Lung microvascular endothelial cell (primary cell): ENCODE measurements around the gene POLR2A. TPM values are rescaled to one million over a fixed set of nuclear protein-coding genes. Genes with fewer than 3 reads are reported as not detected.

Experiments used
- total RNA-seq: library from RNA; depleted of rRNA; stranded (reverse); fragments of >200 nt; gene quantifications from 2 replicates; pipeline ENCODE4 v1.2.1, GENCODE V29; 2014

Gene POLR2A
- total RNA-seq, 1 donor from 2014 or later = 70.0 TPM

Other genes starting within 250 kb of the POLR2A start
- 25.1 and 31.9 TPM in 2 replicates for gene DVL2, start 249.8 kb upstream of the POLR2A start, total RNA-seq
- 30.9 and 38.5 TPM in 2 replicates for gene PHF23, start 244.9 kb upstream of the POLR2A start, total RNA-seq
- 124 and 130 TPM in 2 replicates for gene GABARAP, start 241.9 kb upstream of the POLR2A start, total RNA-seq
- 22.4 and 25.2 TPM in 2 replicates for gene CTDNEP1, start 232.6 kb upstream of the POLR2A start, total RNA-seq
- 26.6 and 32.7 TPM in 2 replicates for gene ELP5, start 232.2 kb upstream of the POLR2A start, total RNA-seq
- gene CLDN7, start 221.9 kb upstream of the POLR2A start, total RNA-seq = 0.99 and 7.0 TPM in 2 replicates
- gene SLC2A4, start 202.6 kb upstream of the POLR2A start, total RNA-seq = 0.22 and 0.60 TPM in 2 replicates
- under 0.01 TPM in 2 replicates for gene YBX2, start 189.7 kb upstream of the POLR2A start, total RNA-seq
- gene EIF5A, start 176.7 kb upstream of the POLR2A start, total RNA-seq = 385 and 487 TPM in 2 replicates
- gene GPS2, start 169.0 kb upstream of the POLR2A start, total RNA-seq = 22.9 and 33.5 TPM in 2 replicates
- 7.4 and 13.1 TPM in 2 replicates for gene NEURL4, start 155.0 kb upstream of the POLR2A start, total RNA-seq
- gene ACAP1, start 147.8 kb upstream of the POLR2A start, total RNA-seq = 0.40 and 0.44 TPM in 2 replicates
- 2.4 and 3.8 TPM in 2 replicates for gene KCTD11, start 132.2 kb upstream of the POLR2A start, total RNA-seq
- not detected in 2 replicates for gene TMEM95, start 129.2 kb upstream of the POLR2A start, total RNA-seq
- gene TNK1, start 103.3 kb upstream of the POLR2A start, total RNA-seq = 1.5 and 1.8 TPM in 2 replicates
- gene PLSCR3, start 89.8 kb upstream of the POLR2A start, total RNA-seq = 15.0 and 19.4 TPM in 2 replicates
- 141 and 232 TPM in 2 replicates for gene TMEM256, start 80.3 kb upstream of the POLR2A start, total RNA-seq
- gene NLGN2, start 76.5 kb upstream of the POLR2A start, total RNA-seq = 1.2 and 1.3 TPM in 2 replicates
- gene SPEM1, start 64.0 kb upstream of the POLR2A start, total RNA-seq = not detected in 2 replicates
- gene SPEM2, start 58.8 kb upstream of the POLR2A start, total RNA-seq = not detected in 2 replicates
- gene SPEM3, start 55.5 kb upstream of the POLR2A start, total RNA-seq = not detected in 2 replicates
- 6.1 and 9.3 TPM in 2 replicates for gene TMEM102, start 48.9 kb upstream of the POLR2A start, total RNA-seq
- gene FGF11, start 44.9 kb upstream of the POLR2A start, total RNA-seq = 0.20 and 0.22 TPM in 2 replicates
- gene CHRNB1, start 39.3 kb upstream of the POLR2A start, total RNA-seq = 8.1 and 9.2 TPM in 2 replicates
- gene ZBTB4, start 4.7 kb upstream of the POLR2A start, total RNA-seq = 6.3 and 8.5 TPM in 2 replicates
- not detected in 2 replicates for gene SLC35G6, start 2.9 kb upstream of the POLR2A start, total RNA-seq
- 4.4 and 4.8 TPM in 2 replicates for gene TNFSF12, start 64.7 kb downstream of the POLR2A start, total RNA-seq
- gene TNFSF13, start 74.4 kb downstream of the POLR2A start, total RNA-seq = 0.20 and 0.65 TPM in 2 replicates
- gene SENP3, start 77.6 kb downstream of the POLR2A start, total RNA-seq = 52.3 and 81.5 TPM in 2 replicates
- 0.40 and 0.44 TPM in 2 replicates for gene CD68, start 95.3 kb downstream of the POLR2A start, total RNA-seq
- 56.7 and 72.2 TPM in 2 replicates for gene MPDU1, start 99.5 kb downstream of the POLR2A start, total RNA-seq
- gene SOX15, start 105.7 kb downstream of the POLR2A start, total RNA-seq = not detected in 2 replicates
- gene FXR2, start 130.5 kb downstream of the POLR2A start, total RNA-seq = 25.9 and 36.3 TPM in 2 replicates
- 25.7 and 33.3 TPM in 2 replicates for gene SAT2, start 143.5 kb downstream of the POLR2A start, total RNA-seq
- gene SHBG, start 145.8 kb downstream of the POLR2A start, total RNA-seq = 0.20 and 0.22 TPM in 2 replicates
- gene ATP1B2, start 166.6 kb downstream of the POLR2A start, total RNA-seq = not detected in 2 replicates
- gene TP53, start 203.1 kb downstream of the POLR2A start, total RNA-seq = 27.8 and 37.0 TPM in 2 replicates
- 6.1 and 6.9 TPM in 2 replicates for gene WRAP53, start 204.1 kb downstream of the POLR2A start, total RNA-seq
- gene EFNB3, start 220.8 kb downstream of the POLR2A start, total RNA-seq = 0.20 and 0.22 TPM in 2 replicates
- gene DNAH2, start 233.4 kb downstream of the POLR2A start, total RNA-seq = under 0.01 and 0.20 TPM in 2 replicates